C4-2B (cell line): ENCODE results near the gene SEC16B.

Experiments
- ZFX ChIP-seq: fragments of 450-650 bp; IDR thresholded peaks from 2 replicates; pipeline ENCODE4 v1.6.1; 2017
- TF ChIP-seq, protein P1 (sequence below): fragments of 450-650 bp; conservative IDR thresholded peaks from 2 replicates; pipeline ENCODE4 v1.5.1; 2017; ENCODE audit warnings: mild to moderate bottlenecking

DNA sequence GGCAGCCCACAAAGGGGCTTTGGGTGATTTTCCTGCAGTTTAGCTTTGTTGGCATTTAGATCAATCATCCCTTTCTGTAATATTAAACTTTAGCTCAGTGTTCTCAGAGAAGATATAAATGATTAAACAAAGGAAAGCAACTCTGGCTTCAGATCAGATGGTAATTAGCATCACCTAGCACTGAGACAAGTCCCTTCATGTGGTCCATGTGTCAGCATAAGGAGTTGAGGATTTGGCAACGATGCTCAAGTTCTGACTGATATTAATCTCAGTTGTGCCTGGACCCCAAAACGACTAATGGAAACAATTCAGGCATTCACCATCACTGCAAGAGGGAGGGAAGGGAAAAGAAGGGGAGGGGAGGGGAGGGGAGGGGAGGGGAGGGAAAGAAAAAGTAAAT lies 60.4 kb downstream of the SEC16B start:
- TF ChIP-seq, protein P1, sequence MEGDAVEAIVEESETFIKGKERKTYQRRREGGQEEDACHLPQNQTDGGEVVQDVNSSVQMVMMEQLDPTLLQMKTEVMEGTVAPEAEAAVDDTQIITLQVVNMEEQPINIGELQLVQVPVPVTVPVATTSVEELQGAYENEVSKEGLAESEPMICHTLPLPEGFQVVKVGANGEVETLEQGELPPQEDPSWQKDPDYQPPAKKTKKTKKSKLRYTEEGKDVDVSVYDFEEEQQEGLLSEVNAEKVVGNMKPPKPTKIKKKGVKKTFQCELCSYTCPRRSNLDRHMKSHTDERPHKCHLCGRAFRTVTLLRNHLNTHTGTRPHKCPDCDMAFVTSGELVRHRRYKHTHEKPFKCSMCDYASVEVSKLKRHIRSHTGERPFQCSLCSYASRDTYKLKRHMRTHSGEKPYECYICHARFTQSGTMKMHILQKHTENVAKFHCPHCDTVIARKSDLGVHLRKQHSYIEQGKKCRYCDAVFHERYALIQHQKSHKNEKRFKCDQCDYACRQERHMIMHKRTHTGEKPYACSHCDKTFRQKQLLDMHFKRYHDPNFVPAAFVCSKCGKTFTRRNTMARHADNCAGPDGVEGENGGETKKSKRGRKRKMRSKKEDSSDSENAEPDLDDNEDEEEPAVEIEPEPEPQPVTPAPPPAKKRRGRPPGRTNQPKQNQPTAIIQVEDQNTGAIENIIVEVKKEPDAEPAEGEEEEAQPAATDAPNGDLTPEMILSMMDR: no peak
- no peak for TF ChIP-seq ZFX
